PC-3 (cell line): ENCODE results near the gene ELN. TPM values are rescaled to one million over a fixed set of nuclear protein-coding genes. Genes with fewer than 3 reads are reported as not detected.

Experiments
- ATAC-seq: fragments of 200-7000 bp; cut with Tn5 transposase; 2 replicates; pipeline ENCODE4 v1.9.1; 2020; ENCODE audit warnings: mild to moderate bottlenecking, moderate library complexity
- BruUV-seq: library from RNA; stranded (reverse); fragments of 400-500 nt; replicated peaks from 2 replicates; lab custom pipeline; 2021; lab: Mats Ljungman, UMichigan
- CTCF ChIA-PET: fragments of 300-600 bp; sonication (Branson Sonifier 250); formaldehyde crosslinking; loops from one replicate; lab custom pipeline; 2022; ENCODE audit warnings: antibody characterized with exemption; lab: Charles Lee
- POLR2A ChIA-PET: fragments of 300-600 bp; sonication (Branson Sonifier 250); formaldehyde crosslinking; loops from one replicate; lab custom pipeline; 2022; ENCODE audit warnings: antibody characterized with exemption; ENCODE audit not compliant: unreplicated experiment; lab: Charles Lee
- DNase-seq: peaks from one replicate; pipeline ENCODE4 v3.0.0-alpha.2; 2015
- H2AFZ ChIP-seq: fragments of 300-600 bp; sonication (generic); 2 replicates; pipeline ENCODE4 v1.6.0; 2016; ENCODE audit warnings: antibody characterized with exemption, low read length
- H3F3A ChIP-seq: fragments of 300-600 bp; sonication (generic); one replicate; pipeline ENCODE4 v1.6.0; 2017; ENCODE audit warnings: antibody characterized with exemption, low read length, control low read depth, mild to moderate bottlenecking; ENCODE audit not compliant: unreplicated experiment
- H3K27ac ChIP-seq: fragments of 300-600 bp; sonication (generic); 2 replicates; pipeline ENCODE4 v1.5.1; 2016; ENCODE audit warnings: mild to moderate bottlenecking, low read length
- H3K27me3 ChIP-seq: fragments of 300-600 bp; sonication (generic); 2 replicates; pipeline ENCODE4 v1.6.1; 2016; ENCODE audit warnings: low read length, mixed read lengths
- H3K36me3 ChIP-seq: fragments of 300-600 bp; sonication (generic); 2 replicates; pipeline ENCODE4 v1.6.1; 2016; ENCODE audit warnings: low read depth, mixed run types, low read length, mixed read lengths
- H3K4me1 ChIP-seq: fragments of 300-600 bp; sonication (generic); 2 replicates; pipeline ENCODE4 v1.5.1; 2016; ENCODE audit warnings: low read length; ENCODE audit not compliant: insufficient read depth
- H3K4me2 ChIP-seq: fragments of 300-600 bp; sonication (generic); 2 replicates; pipeline ENCODE4 v1.6.0; 2016; ENCODE audit warnings: low read length
- H3K4me3 ChIP-seq: fragments of 300-600 bp; sonication (generic); 2 replicates; pipeline ENCODE4 v1.5.1; 2016; ENCODE audit warnings: mild to moderate bottlenecking, low read length, mixed read lengths
- H3K79me2 ChIP-seq: fragments of 300-600 bp; sonication (generic); 2 replicates; pipeline ENCODE4 v1.6.1; 2017; ENCODE audit warnings: low read length, mixed read lengths
- H3K9ac ChIP-seq: fragments of 300-600 bp; sonication (generic); 2 replicates; pipeline ENCODE4 v1.6.0; 2016; ENCODE audit warnings: mild to moderate bottlenecking, low read length
- H3K9me2 ChIP-seq: fragments of 300-600 bp; sonication (generic); replicated peaks from 2 replicates; pipeline ENCODE4 v1.6.1; 2016; ENCODE audit warnings: mixed run types, low read length, mixed read lengths
- H3K9me3 ChIP-seq: fragments of 300-600 bp; sonication (generic); 2 replicates; pipeline ENCODE4 v1.6.1; 2016; ENCODE audit warnings: low read length, mixed read lengths
- H4K20me1 ChIP-seq: fragments of 300-600 bp; sonication (generic); 2 replicates; pipeline ENCODE4 v1.6.1; 2016; ENCODE audit warnings: low read length, mixed read lengths
- EZH2 ChIP-seq: fragments of 300-600 bp; sonication (generic); IDR thresholded peaks from one replicate; pipeline ENCODE4 v1.6.1; 2017; ENCODE audit warnings: antibody characterized with exemption, mild to moderate bottlenecking, low read length; ENCODE audit not compliant: unreplicated experiment
- EZH2phosphoT487 ChIP-seq: fragments of 300-600 bp; sonication (generic); IDR thresholded peaks from 2 replicates; pipeline ENCODE4 v1.6.1; 2018; ENCODE audit warnings: mild to moderate bottlenecking, antibody characterized with exemption, low read length, borderline replicate concordance
- intact Hi-C: fragments of 100-400 bp; cut with micrococcal nuclease; formaldehyde crosslinking; loops from 2 replicates; pipeline ENCODE4 v1.9.0; 2023
- total RNA-seq: library from RNA; depleted of rRNA; stranded (reverse); fragments of >200 nt; gene quantifications from 2 replicates; pipeline ENCODE4 v1.2.3, GENCODE V29; 2014
- TF ChIP-seq, protein P1 (sequence below): fragments of 300-600 bp; sonication (generic); conservative IDR thresholded peaks from 2 replicates; pipeline ENCODE4 v1.5.1; 2017; ENCODE audit warnings: antibody characterized with exemption, low read depth, mild to moderate bottlenecking, low read length

The ELN gene
- total RNA-seq, 1 experiment from 2014 or later, result 0.07 TPM

- no peaks in the 10 kb centered on the region for H3K9me3 ChIP-seq
These were observed 50.5 kb downstream of the ELN start for GRCh38 chr7:74078461-74078860.

GRCh38 chr7:74082770-74083116 is 54.8 kb downstream of the ELN start:
- H3K9me3 ChIP-seq, result no peaks in the 10 kb centered on the region
- peaks cover 21% of the 10 kb centered on the region for H3K79me2 ChIP-seq
- H3K27ac ChIP-seq, result no peak overlapping the region
- no peaks in the 10 kb centered on the region for H3F3A ChIP-seq
- POLR2A ChIA-PET, result interaction anchor here (0.6 kb wide), 2 partner anchors 127 to 407 kb away, joined by 3 to 8 read pairs; partner anchors contain the start of gene LAT2
- no TSS peak for BruUV-seq
- H3K4me3 ChIP-seq, result no peak overlapping the region
- DNase-seq, result no peak
- no peak overlapping the region for H3K4me2 ChIP-seq
- ATAC-seq, result no peak
- peaks cover 8% of the 10 kb centered on the region for H3K36me3 ChIP-seq
- H3K9ac ChIP-seq, result no peak overlapping the region
- no peak overlapping the region for H2AFZ ChIP-seq
- CTCF ChIA-PET, result no interaction called here
- TF ChIP-seq, protein P1, sequence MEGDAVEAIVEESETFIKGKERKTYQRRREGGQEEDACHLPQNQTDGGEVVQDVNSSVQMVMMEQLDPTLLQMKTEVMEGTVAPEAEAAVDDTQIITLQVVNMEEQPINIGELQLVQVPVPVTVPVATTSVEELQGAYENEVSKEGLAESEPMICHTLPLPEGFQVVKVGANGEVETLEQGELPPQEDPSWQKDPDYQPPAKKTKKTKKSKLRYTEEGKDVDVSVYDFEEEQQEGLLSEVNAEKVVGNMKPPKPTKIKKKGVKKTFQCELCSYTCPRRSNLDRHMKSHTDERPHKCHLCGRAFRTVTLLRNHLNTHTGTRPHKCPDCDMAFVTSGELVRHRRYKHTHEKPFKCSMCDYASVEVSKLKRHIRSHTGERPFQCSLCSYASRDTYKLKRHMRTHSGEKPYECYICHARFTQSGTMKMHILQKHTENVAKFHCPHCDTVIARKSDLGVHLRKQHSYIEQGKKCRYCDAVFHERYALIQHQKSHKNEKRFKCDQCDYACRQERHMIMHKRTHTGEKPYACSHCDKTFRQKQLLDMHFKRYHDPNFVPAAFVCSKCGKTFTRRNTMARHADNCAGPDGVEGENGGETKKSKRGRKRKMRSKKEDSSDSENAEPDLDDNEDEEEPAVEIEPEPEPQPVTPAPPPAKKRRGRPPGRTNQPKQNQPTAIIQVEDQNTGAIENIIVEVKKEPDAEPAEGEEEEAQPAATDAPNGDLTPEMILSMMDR, result no peak
- TF ChIP-seq EZH2, result no peak
- no peak for TF ChIP-seq EZH2phosphoT487
- no peaks in the 10 kb centered on the region for H4K20me1 ChIP-seq
- intact Hi-C loops, result no loop called here
- no peaks in the 10 kb centered on the region for H3K9me2 ChIP-seq
- no peaks in the 10 kb centered on the region for H3K27me3 ChIP-seq
- H3K4me1 ChIP-seq, result peaks cover 23% of the 10 kb centered on the region

More at GRCh38 chr7:74078461-74078860, 50.5 kb downstream of the ELN start:
- Histone ChIP-seq H3K79me2 (no peaks in the 10 kb centered on the region), H3K9me2 (no peaks in the 10 kb centered on the region), H4K20me1 (no peaks in the 10 kb centered on the region), H3K27ac (peak overlapping the region; percentile 28; the same call in 1 of the 2 replicates), H3K4me2 (no peak overlapping the region), H3K27me3 (no peaks in the 10 kb centered on the region), H3K36me3 (no peaks in the 10 kb centered on the region), H3K4me1 (peaks cover 10% of the 10 kb centered on the region), H3F3A (no peaks in the 10 kb centered on the region), H3K4me3 (no peak overlapping the region), H3K9ac (no peak overlapping the region), H2AFZ (no peak overlapping the region)
- ChIA-PET POLR2A (no interaction called here), CTCF (no interaction called here)
- intact Hi-C loops, result no loop called here
- ATAC-seq (no peak), DNase-seq (no peak)
- TF ChIP-seq, protein P1, result no peak
- BruUV-seq, result no TSS peak

GRCh38 chr7:74083117-74083876 is 55.3 kb downstream of the ELN start, which contains the start of gene LIMK1:
TSS of gene LIMK1 (plus strand) at chr7:74083804. CDS start at chr7:74083991, 187 bp downstream.
- intact Hi-C loops, result no loop called here
- TF ChIP-seq, protein P1, result no peak
- TF ChIP-seq EZH2phosphoT487 (no peak), EZH2 (no peak)
- peak within 1 kb of the TSS; percentile 96 for H3K4me2 ChIP-seq
- no peaks in the 10 kb centered on the region for H3K27me3 ChIP-seq
- H4K20me1 ChIP-seq, result no peaks in the 10 kb centered on the region
- H3K4me1 ChIP-seq, result peaks cover 23% of the 10 kb centered on the region
- no peaks in the 10 kb centered on the region for H3K9me3 ChIP-seq
- H3K79me2 ChIP-seq, result peaks cover 21% of the 10 kb centered on the region
- peak within 1 kb of the TSS; percentile 80 for H2AFZ ChIP-seq
- peak within 1 kb of the TSS; percentile 86 for H3K4me3 ChIP-seq
- ChIA-PET POLR2A (interaction anchor here (0.5 to 0.6 kb wide), 8 partner anchors 8 to 408 kb away, joined by 3 to 8 read pairs (median 4); partner anchors contain the start of gene LAT2), CTCF (interaction anchor here (0.5 to 0.6 kb wide), 2 partner anchors 16 to 26 kb away, joined by 4 read pairs; no protein-coding TSS in a partner anchor)
- H3K9me2 ChIP-seq, result no peaks in the 10 kb centered on the region
- H3K9ac ChIP-seq, result peak within 1 kb of the TSS; percentile 84
- no TSS peak for BruUV-seq
- peaks cover 10% of the 10 kb centered on the region for H3K36me3 ChIP-seq
- ATAC-seq, result peak; percentile 62
- H3F3A ChIP-seq, result no peaks in the 10 kb centered on the region
- peak within 1 kb of the TSS; percentile 52 for H3K27ac ChIP-seq
- peak; percentile 75 for DNase-seq
